Measurements from ENCODE around the gene ZSCAN5B.
"Not testable (repeated sequence)": the region's sequence is repeated elsewhere in the genome, so short reads cannot be mapped to it uniquely, and the experiment has no call there.

ZSCAN5B gene

DNA sequence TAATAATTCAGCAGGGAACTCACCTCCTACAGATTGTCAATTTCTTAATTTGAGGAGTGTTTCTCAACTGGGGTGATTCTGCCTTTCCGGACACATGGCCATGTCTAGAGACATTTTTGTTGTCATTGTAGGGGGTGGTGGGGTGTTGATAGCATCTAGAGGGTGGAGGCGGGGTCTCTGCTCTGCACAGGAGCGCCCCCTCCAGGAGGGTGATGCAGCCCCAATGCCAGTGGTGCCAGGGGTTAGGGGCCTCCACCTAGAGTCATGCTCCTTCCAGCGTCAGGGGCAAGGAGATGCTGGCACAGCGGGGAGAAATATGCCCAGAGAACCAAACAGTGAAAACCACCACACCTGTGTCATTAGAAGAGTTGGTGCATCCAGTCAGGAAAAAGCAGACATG is 10.0 kb upstream of the ZSCAN5B start:
- not testable (repeated sequence) for H3K9me3 ChIP-seq (ENCODE audit: control insufficient read depth, low read depth, low read length); H3K4me3 ChIP-seq (ENCODE audit: low read length); H3K27ac ChIP-seq (ENCODE audit: low read length); H3K27me3 ChIP-seq (ENCODE audit: control insufficient read depth, insufficient read depth, low read length); H3K36me3 ChIP-seq (ENCODE audit: control insufficient read depth, low read depth, low read length); H3K9ac ChIP-seq (ENCODE audit: low read length); H3K4me1 ChIP-seq (ENCODE audit: control insufficient read depth, low read depth, low read length)

- Histone ChIP-seq H3K4me1 (ENCODE audit: control insufficient read depth, low read depth, low read length) (no peaks in the 10 kb centered on the region), H3K27ac (ENCODE audit: low read length) (no peak within 1 kb of the TSS), H3K27me3 (ENCODE audit: control insufficient read depth, insufficient read depth, low read length) (no peaks in the 10 kb centered on the region), H3K36me3 (ENCODE audit: control insufficient read depth, low read depth, low read length) (no peaks in the 10 kb centered on the region), H3K4me3 (ENCODE audit: low read length) (no peak within 1 kb of the TSS), H3K9me3 (ENCODE audit: control insufficient read depth, low read depth, low read length) (no peaks in the 10 kb centered on the region), H3K9ac (ENCODE audit: low read length) (no peak within 1 kb of the TSS)
Observed at GRCh38 chr19:56201973-56202372, 4.4 kb upstream of the ZSCAN5B start, which contains the start of gene ZSCAN5C. TSS of gene ZSCAN5C (plus strand) at chr19:56202273. CDS start at chr19:56205914, 3,641 bp downstream.

DNA sequence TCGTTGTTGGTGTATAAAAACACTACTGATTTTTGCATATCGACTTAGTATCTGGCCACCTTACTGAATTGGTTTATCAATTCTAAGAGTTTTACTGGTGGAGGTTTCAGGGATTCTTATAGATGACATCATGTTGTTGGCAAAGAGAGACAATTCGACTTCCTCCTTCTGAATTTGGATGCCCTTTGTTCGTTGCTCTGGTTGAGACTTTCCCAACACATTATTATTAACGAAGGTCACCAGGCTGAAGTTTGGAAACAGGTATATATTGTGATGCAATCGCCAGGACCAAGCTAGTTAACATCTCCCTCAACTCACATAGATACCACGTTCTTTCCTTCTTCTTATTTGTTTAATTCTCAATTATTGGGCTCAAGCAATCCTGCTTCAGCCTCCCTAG is 2.1 kb upstream of the ZSCAN5B start:
- H3K27ac ChIP-seq (ENCODE audit: low read length), result no peak overlapping the region

GRCh38 chr19:56193981-56194640 is 3.5 kb downstream of the ZSCAN5B start:
- H3K27me3 ChIP-seq (ENCODE audit: control insufficient read depth, insufficient read depth, low read length), result no peaks in the 10 kb centered on the region
- no peak overlapping the region for H3K9ac ChIP-seq (ENCODE audit: low read length)
- no peak overlapping the region for H3K27ac ChIP-seq (ENCODE audit: low read length)
- H3K4me3 ChIP-seq (ENCODE audit: low read length), result no peak overlapping the region
- H3K9me3 ChIP-seq (ENCODE audit: control insufficient read depth, low read depth, low read length), result no peaks in the 10 kb centered on the region
- no peaks in the 10 kb centered on the region for H3K4me1 ChIP-seq (ENCODE audit: control insufficient read depth, low read depth, low read length)
- H3K36me3 ChIP-seq (ENCODE audit: control insufficient read depth, low read depth, low read length), result no peaks in the 10 kb centered on the region

More for the DNA sequence above, 2.1 kb upstream of the ZSCAN5B start:
- Histone ChIP-seq H3K9ac (ENCODE audit: low read length) (no peak overlapping the region), H3K4me1 (ENCODE audit: control insufficient read depth, low read depth, low read length) (no peaks in the 10 kb centered on the region), H3K9me3 (ENCODE audit: control insufficient read depth, low read depth, low read length) (no peaks in the 10 kb centered on the region), H3K27me3 (ENCODE audit: control insufficient read depth, insufficient read depth, low read length) (no peaks in the 10 kb centered on the region), H3K36me3 (ENCODE audit: control insufficient read depth, low read depth, low read length) (no peaks in the 10 kb centered on the region), H3K4me3 (ENCODE audit: low read length) (no peak overlapping the region)

- Histone ChIP-seq H3K27ac (ENCODE audit: low read length) (no peak overlapping the region), H3K4me1 (ENCODE audit: control insufficient read depth, low read depth, low read length) (no peaks in the 10 kb centered on the region), H3K27me3 (ENCODE audit: control insufficient read depth, insufficient read depth, low read length) (no peaks in the 10 kb centered on the region), H3K36me3 (ENCODE audit: control insufficient read depth, low read depth, low read length) (no peaks in the 10 kb centered on the region), H3K9me3 (ENCODE audit: control insufficient read depth, low read depth, low read length) (no peaks in the 10 kb centered on the region), H3K9ac (ENCODE audit: low read length) (no peak overlapping the region), H3K4me3 (ENCODE audit: low read length) (no peak overlapping the region)
Observed at GRCh38 chr19:56191711-56192110, 5.9 kb downstream of the ZSCAN5B start.

GRCh38 chr19:56191115-56191514 is 6.5 kb downstream of the ZSCAN5B start:
- Histone ChIP-seq H3K4me1 (ENCODE audit: control insufficient read depth, low read depth, low read length) (no peaks in the 10 kb centered on the region), H3K36me3 (ENCODE audit: control insufficient read depth, low read depth, low read length) (no peaks in the 10 kb centered on the region), H3K9ac (ENCODE audit: low read length) (no peak overlapping the region), H3K4me3 (ENCODE audit: low read length) (no peak overlapping the region), H3K9me3 (ENCODE audit: control insufficient read depth, low read depth, low read length) (no peaks in the 10 kb centered on the region), H3K27me3 (ENCODE audit: control insufficient read depth, insufficient read depth, low read length) (no peaks in the 10 kb centered on the region), H3K27ac (ENCODE audit: low read length) (no peak overlapping the region)

GRCh38 chr19:56189785-56190184 is 7.8 kb downstream of the ZSCAN5B start:
- Histone ChIP-seq H3K9ac (ENCODE audit: low read length) (no peak overlapping the region), H3K36me3 (ENCODE audit: control insufficient read depth, low read depth, low read length) (no peaks in the 10 kb centered on the region), H3K4me3 (ENCODE audit: low read length) (no peak overlapping the region), H3K9me3 (ENCODE audit: control insufficient read depth, low read depth, low read length) (no peaks in the 10 kb centered on the region), H3K27me3 (ENCODE audit: control insufficient read depth, insufficient read depth, low read length) (no peaks in the 10 kb centered on the region), H3K27ac (ENCODE audit: low read length) (no peak overlapping the region), H3K4me1 (ENCODE audit: control insufficient read depth, low read depth, low read length) (no peaks in the 10 kb centered on the region)

DNA sequence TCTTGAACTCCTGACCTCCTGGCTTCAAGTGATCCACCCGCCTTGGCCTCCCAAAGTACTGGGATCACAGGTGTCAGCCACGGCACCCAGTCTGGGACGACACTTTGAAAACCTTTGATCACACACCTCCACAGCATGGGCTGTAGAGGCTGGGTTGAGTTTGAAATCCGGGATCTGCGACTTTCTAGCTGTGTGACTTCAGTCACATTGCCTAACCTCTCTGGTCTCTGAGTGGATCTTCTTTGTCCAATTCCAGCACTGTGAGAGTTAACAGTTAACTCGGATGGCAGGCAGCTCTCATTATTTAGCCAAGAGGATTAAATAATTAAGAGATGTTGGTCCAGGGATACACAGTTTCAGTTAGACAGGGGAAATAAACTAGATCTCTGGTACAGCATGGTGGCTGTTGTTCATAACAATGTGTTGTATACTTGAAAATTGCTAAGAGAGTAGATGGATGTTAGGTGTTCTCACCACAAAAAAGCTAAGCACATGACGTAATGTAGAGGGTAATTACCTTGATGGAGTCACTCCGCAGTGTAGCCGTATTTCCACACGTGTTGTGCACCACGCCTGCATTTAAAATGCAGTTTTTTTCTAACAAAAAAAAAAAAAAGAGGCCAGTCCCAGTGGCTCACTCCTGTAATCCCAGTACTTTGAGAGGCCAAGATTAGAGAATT is 19.9 kb downstream of the ZSCAN5B start:
- no peak overlapping the region for H3K9ac ChIP-seq (ENCODE audit: low read length)
- H3K9me3 ChIP-seq (ENCODE audit: control insufficient read depth, low read depth, low read length), result no peaks in the 10 kb centered on the region
- H3K36me3 ChIP-seq (ENCODE audit: control insufficient read depth, low read depth, low read length), result no peaks in the 10 kb centered on the region
- H3K27me3 ChIP-seq (ENCODE audit: control insufficient read depth, insufficient read depth, low read length), result no peaks in the 10 kb centered on the region
- no peaks in the 10 kb centered on the region for H3K4me1 ChIP-seq (ENCODE audit: control insufficient read depth, low read depth, low read length)
- no peak overlapping the region for H3K4me3 ChIP-seq (ENCODE audit: low read length)
- H3K27ac ChIP-seq (ENCODE audit: low read length), result no peak overlapping the region

- H3K27me3 ChIP-seq (ENCODE audit: control insufficient read depth, insufficient read depth, low read length), result no peaks in the 10 kb centered on the region
- H3K27ac ChIP-seq (ENCODE audit: low read length), result no peak overlapping the region
Observed at GRCh38 chr19:56176881-56177280, 20.7 kb downstream of the ZSCAN5B start.

DNA sequence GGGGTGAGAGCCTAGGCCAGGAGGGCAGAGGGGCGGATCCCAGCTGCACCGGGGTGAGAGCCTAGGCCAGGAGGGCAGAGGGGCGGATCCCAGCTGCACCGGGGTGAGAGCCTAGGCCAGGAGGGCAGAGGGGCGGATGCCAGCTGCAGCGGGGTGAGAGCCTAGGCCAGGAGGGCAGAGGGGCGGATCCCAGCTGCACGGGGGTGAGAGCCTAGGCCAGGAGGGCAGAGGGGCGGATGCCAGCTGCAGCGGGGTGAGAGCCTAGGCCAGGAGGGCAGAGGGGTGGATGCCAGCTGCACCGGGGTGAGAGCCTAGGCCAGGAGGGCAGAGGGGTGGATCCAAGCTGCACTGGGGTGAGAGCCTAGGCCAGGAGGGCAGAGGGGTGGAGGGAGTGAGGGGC is 21.3 kb downstream of the ZSCAN5B start:
- H3K4me1 ChIP-seq (ENCODE audit: control insufficient read depth, low read depth, low read length); H3K27ac ChIP-seq (ENCODE audit: low read length); H3K4me3 ChIP-seq (ENCODE audit: low read length); H3K9ac ChIP-seq (ENCODE audit: low read length); H3K27me3 ChIP-seq (ENCODE audit: control insufficient read depth, insufficient read depth, low read length); H3K9me3 ChIP-seq (ENCODE audit: control insufficient read depth, low read depth, low read length); H3K36me3 ChIP-seq (ENCODE audit: control insufficient read depth, low read depth, low read length): not testable (repeated sequence)

More at GRCh38 chr19:56176881-56177280, 20.7 kb downstream of the ZSCAN5B start:
- Histone ChIP-seq H3K36me3 (ENCODE audit: control insufficient read depth, low read depth, low read length) (no peaks in the 10 kb centered on the region), H3K4me1 (ENCODE audit: control insufficient read depth, low read depth, low read length) (no peaks in the 10 kb centered on the region), H3K4me3 (ENCODE audit: low read length) (no peak overlapping the region), H3K9me3 (ENCODE audit: control insufficient read depth, low read depth, low read length) (no peaks in the 10 kb centered on the region), H3K9ac (ENCODE audit: low read length) (no peak overlapping the region)

GRCh38 chr19:56175861-56176307 is 21.7 kb downstream of the ZSCAN5B start, which contains the start of gene GALP:
TSS of gene GALP (plus strand) at chr19:56176008. CDS start at chr19:56177109, 1,101 bp downstream.
- H3K9ac ChIP-seq (ENCODE audit: low read length); H3K27ac ChIP-seq (ENCODE audit: low read length); H3K9me3 ChIP-seq (ENCODE audit: control insufficient read depth, low read depth, low read length); H3K4me1 ChIP-seq (ENCODE audit: control insufficient read depth, low read depth, low read length); H3K4me3 ChIP-seq (ENCODE audit: low read length); H3K36me3 ChIP-seq (ENCODE audit: control insufficient read depth, low read depth, low read length); H3K27me3 ChIP-seq (ENCODE audit: control insufficient read depth, insufficient read depth, low read length): not testable (repeated sequence)

GRCh38 chr19:56174550-56174949 is 23.0 kb downstream of the ZSCAN5B start:
- no peaks in the 10 kb centered on the region for H3K27me3 ChIP-seq (ENCODE audit: control insufficient read depth, insufficient read depth, low read length)
- H3K36me3 ChIP-seq (ENCODE audit: control insufficient read depth, low read depth, low read length), result no peaks in the 10 kb centered on the region
- H3K9me3 ChIP-seq (ENCODE audit: control insufficient read depth, low read depth, low read length), result no peaks in the 10 kb centered on the region
- no peaks in the 10 kb centered on the region for H3K4me1 ChIP-seq (ENCODE audit: control insufficient read depth, low read depth, low read length)
- no peak overlapping the region for H3K4me3 ChIP-seq (ENCODE audit: low read length)
- no peak overlapping the region for H3K9ac ChIP-seq (ENCODE audit: low read length)
- no peak overlapping the region for H3K27ac ChIP-seq (ENCODE audit: low read length)
